Central memory CD8-positive, alpha-beta T cell (primary cell): ENCODE measurements around the gene PODXL2.
"Not testable (repeated sequence)": the region's sequence is repeated elsewhere in the genome, so short reads cannot be mapped to it uniquely, and the experiment has no call there.

Experiments
- ATAC-seq: fragments of 150-1000 bp; cut with Tn5 transposase; replicated peaks from 2 replicates; pipeline ENCODE4 v1.10.0; 2022; ENCODE audit warnings: mild to moderate bottlenecking, moderate FRiP score, moderate number of reproducible peaks; ENCODE audit not compliant: poor library complexity, severe bottlenecking; ENCODE audit errors: extremely low read depth
- DNase-seq, 2 donors: peaks; one replicate each; pipeline ENCODE4 v3.0.0; 2021; ENCODE audit warnings: low spot score in 2 of 2
- H3K27ac Mint-ChIP-seq: one replicate; pipeline ENCODE4 v1.8.0; 2022; ENCODE audit warnings: low read depth, mild to moderate bottlenecking, moderate library complexity, mixed read lengths
- H3K27me3 Mint-ChIP-seq: one replicate; pipeline ENCODE4 v1.8.0; 2022; ENCODE audit warnings: mixed read lengths
- H3K36me3 Mint-ChIP-seq: one replicate; pipeline ENCODE4 v1.8.0; 2022; ENCODE audit warnings: mild to moderate bottlenecking, moderate library complexity, mixed read lengths; ENCODE audit not compliant: insufficient read depth
- H3K4me1 Mint-ChIP-seq: one replicate; pipeline ENCODE4 v1.8.0; 2022; ENCODE audit warnings: mixed read lengths
- H3K4me3 Mint-ChIP-seq: one replicate; pipeline ENCODE4 v1.8.0; 2022; ENCODE audit warnings: mild to moderate bottlenecking, moderate library complexity, mixed read lengths
- H3K9me3 Mint-ChIP-seq: one replicate; pipeline ENCODE4 v1.8.0; 2022; ENCODE audit warnings: mixed read lengths

Gene PODXL2

DNA sequence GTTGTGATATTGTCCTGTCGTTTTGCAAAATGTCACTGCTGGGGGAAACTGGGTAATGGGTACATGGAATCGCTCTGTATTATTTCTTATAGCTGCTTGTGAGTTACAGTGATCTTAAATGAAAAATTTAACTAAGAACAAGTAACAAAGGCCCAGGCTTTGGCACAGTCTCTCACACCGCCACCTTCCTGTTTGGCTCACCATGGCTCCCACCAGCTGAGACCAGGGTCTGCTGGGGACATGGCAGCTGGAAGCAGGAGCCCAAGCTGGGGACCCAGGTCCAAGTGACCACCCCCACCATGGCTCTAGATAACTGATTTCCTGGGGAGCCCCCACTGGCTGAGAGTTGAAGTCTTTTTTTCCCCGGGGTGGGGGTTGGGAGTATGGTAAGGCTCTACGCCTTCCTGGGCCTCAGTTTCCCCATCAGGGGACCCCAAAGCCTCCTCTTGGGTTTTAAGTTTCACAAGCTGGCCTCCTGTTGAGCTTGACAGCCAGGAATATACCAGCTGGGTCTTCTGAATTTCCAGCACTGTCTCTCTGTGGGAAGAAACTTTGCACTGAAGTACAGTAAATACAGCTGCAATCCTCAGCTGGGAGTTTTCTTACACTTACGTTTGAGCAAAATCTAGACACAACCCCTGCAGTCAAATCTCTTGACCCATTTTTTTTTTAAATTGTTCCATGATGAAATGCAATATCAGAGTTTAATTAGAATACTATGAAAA, 69.9 kb downstream of the PODXL2 start:
- H3K4me3 Mint-ChIP-seq, result no peak overlapping the region
- DNase-seq (no peak), ATAC-seq (no peak)
- H3K9me3 Mint-ChIP-seq, result peaks cover 5% of the 10 kb centered on the region
- H3K36me3 Mint-ChIP-seq, result peaks cover 2% of the 10 kb centered on the region
- peaks cover 13% of the 10 kb centered on the region for H3K27me3 Mint-ChIP-seq
- H3K27ac Mint-ChIP-seq, result no peak overlapping the region
- peaks cover 5% of the 10 kb centered on the region for H3K4me1 Mint-ChIP-seq

DNA sequence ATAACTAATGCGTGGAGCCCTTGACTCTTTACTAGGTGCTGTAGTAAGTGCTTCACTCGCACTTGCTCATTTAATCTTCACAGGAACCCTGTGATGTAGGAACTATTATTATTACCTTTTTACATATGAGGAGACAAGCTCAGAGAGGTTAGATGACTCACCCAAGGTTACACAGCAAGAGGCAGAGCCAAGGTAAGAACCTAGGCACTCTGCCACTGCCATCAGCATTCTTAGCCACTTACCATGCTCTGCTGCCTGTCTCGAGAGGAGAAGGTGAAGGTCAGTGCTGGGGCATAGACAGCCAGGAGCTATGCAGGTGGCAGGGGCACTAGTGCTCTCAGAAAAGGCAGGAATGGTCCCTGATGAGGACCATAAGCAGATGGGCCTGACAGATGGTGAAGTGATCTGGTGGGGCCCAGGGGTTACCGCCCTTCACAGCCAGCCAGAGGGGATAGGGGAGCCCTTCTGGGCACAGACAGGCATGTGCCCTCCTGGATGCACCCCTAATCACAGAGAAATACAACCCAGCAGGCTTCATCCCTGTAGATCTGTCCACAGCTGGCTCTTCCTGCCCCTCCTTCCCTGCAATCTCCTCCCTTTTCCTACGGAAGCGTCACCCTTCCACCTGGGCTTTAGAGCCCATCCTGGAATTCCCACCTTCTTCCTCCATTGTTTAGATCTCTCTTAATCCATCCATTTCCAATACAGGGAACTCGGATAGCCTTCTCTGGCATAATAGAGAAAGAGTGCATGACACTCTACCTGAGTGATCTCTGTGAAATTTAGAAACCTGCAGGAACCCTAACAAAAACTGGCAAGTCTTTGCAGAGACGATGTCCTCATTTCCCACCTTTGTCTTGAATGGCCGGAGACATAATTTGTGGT, 70.7 kb downstream of the PODXL2 start:
- H3K27me3 Mint-ChIP-seq, result peaks cover 16% of the 10 kb centered on the region
- H3K36me3 Mint-ChIP-seq, result peaks cover 2% of the 10 kb centered on the region
- H3K9me3 Mint-ChIP-seq, result peaks cover 8% of the 10 kb centered on the region
- H3K4me3 Mint-ChIP-seq, result no peak overlapping the region
- H3K27ac Mint-ChIP-seq, result no peak overlapping the region
- peaks cover 5% of the 10 kb centered on the region for H3K4me1 Mint-ChIP-seq
- DNase-seq (no peak), ATAC-seq (no peak)

DNA sequence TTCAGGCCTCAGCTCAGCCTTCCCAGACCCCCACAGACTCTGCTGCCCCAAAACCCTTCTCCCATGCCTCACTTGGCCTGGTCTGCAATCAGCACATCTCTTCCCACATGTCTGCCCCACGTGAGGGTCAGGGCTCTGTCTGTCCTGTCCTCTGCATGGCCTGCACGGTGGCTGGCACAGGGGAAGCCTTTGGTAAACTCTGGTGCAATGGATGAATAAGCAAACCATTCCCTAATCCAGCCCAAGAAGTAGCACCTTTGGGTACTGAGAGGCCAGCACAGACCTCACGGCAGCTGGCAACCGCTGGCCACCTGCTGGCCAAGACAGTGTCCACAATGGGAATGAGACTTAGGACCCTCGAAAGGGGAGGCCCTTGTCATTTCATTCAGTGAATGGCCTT, 71.4 kb downstream of the PODXL2 start:
- H3K4me1 Mint-ChIP-seq, result peaks cover 5% of the 10 kb centered on the region
- peaks cover 16% of the 10 kb centered on the region for H3K27me3 Mint-ChIP-seq
- no peak for DNase-seq
- H3K27ac Mint-ChIP-seq, result no peak overlapping the region
- H3K9me3 Mint-ChIP-seq, result peaks cover 12% of the 10 kb centered on the region
- H3K36me3 Mint-ChIP-seq, result peaks cover 2% of the 10 kb centered on the region
- H3K4me3 Mint-ChIP-seq, result no peak overlapping the region
- ATAC-seq, result no peak

DNA sequence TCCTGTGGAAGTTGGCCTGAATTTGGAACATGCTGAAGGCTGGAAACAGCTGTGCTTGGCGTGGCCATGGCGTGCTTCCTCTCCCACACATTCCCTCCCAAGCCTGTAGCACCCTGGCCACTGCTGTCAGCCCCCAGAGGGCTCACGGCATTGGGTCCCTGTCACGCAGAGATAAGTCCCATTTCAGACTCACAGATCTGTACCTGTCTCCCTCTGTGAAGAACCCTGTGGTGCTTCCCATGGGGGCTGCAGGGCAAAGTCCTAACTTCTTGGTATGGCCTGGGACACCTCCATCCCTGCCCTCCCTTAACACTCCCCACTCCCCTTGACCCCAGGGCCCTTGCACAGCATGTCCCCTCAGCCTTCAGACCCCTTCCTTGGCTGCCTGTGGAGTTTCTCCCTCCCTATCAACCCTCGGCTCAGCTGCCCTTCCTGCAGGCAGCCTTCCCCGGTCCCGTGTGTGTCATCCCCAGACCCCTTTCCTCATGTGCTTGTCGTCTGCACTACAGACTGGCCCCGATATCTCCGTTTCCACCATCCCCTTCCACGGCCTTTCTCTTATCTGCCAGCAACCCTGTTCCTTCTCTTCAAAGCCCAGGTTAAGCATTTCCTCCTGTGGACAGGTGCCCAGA, 72.4 kb downstream of the PODXL2 start:
- Mint-ChIP-seq H3K27me3 (peaks cover 16% of the 10 kb centered on the region), H3K4me1 (peaks cover 5% of the 10 kb centered on the region), H3K36me3 (peaks cover 2% of the 10 kb centered on the region), H3K9me3 (peaks cover 12% of the 10 kb centered on the region), H3K27ac (no peak overlapping the region), H3K4me3 (no peak overlapping the region)
- ATAC-seq, result no peak
- DNase-seq, result no peak

DNA sequence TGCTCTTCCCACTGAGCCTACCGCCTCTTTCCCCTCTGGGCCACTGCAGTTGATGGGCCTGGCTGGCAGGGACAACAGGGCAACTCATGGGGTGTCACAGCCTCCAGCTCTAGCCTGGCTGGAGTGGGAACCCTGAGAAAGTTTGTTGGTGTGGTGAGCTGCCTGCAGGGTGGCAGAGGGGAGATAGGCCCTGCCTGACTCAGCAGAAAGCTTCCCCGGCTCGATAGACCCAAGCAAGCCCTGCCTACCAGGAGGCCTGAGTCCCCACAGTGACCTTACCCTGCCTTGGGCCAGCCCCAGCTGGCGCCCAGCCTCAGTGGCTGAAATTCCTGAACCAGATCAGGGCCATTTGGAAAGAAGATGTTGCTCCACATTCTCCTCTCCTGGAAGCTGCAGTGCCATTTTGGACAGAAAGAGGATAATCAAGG, 73.2 kb downstream of the PODXL2 start:
- H3K27ac Mint-ChIP-seq, result no peak overlapping the region
- H3K36me3 Mint-ChIP-seq, result peaks cover 2% of the 10 kb centered on the region
- no peak for DNase-seq
- H3K27me3 Mint-ChIP-seq, result peaks cover 16% of the 10 kb centered on the region
- no peak overlapping the region for H3K4me3 Mint-ChIP-seq
- ATAC-seq, result no peak
- H3K9me3 Mint-ChIP-seq, result peaks cover 12% of the 10 kb centered on the region
- peaks cover 5% of the 10 kb centered on the region for H3K4me1 Mint-ChIP-seq

DNA sequence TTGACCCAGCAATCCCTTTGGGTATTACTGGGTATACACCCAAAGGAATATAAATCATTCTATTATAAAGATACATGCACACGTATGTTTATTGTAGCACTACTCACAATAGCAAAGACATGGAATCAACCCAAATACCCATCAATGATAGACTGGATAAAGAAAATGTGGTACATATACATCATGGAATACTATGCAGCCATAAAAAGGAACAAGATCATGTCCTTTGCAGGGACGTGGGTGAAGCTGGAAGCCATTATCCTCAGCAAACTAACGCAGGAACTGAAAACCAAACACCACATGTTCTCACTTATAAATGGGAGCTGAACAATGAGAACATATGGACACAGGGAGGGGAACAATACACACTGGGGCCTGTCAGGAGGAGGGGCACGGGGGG, 75.9 kb downstream of the PODXL2 start:
- DNase-seq, H3K4me3 Mint-ChIP-seq, H3K4me1 Mint-ChIP-seq, H3K36me3 Mint-ChIP-seq, H3K27ac Mint-ChIP-seq, ATAC-seq: not testable (repeated sequence)
- Mint-ChIP-seq H3K27me3 (peaks cover 16% of the 10 kb centered on the region), H3K9me3 (peaks cover 12% of the 10 kb centered on the region)

DNA sequence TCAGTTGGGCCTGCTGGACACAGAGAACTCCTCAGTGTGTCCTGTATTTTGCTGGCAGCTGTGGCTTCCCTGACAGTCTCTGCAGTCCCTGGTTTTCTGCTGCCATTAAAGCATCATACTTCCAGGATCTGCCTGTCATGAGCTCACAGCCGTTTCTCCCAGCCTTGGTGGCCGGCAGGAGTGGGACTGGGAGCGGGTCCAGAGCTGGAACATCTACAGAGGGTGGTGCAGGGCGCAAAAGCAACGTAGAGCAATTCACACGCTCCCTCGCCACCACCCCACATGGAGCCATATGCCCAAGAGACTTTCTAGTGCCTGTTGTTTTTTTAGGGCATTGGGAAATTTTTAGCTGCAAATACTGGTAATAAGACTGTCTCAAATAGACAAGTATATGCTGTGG, 77.3 kb downstream of the PODXL2 start:
- ATAC-seq, result no peak
- Mint-ChIP-seq H3K4me1 (no peaks in the 10 kb centered on the region), H3K27ac (no peak overlapping the region), H3K4me3 (no peak overlapping the region), H3K27me3 (peaks cover 16% of the 10 kb centered on the region), H3K36me3 (no peaks in the 10 kb centered on the region), H3K9me3 (peaks cover 12% of the 10 kb centered on the region)
- DNase-seq, result no peak

DNA sequence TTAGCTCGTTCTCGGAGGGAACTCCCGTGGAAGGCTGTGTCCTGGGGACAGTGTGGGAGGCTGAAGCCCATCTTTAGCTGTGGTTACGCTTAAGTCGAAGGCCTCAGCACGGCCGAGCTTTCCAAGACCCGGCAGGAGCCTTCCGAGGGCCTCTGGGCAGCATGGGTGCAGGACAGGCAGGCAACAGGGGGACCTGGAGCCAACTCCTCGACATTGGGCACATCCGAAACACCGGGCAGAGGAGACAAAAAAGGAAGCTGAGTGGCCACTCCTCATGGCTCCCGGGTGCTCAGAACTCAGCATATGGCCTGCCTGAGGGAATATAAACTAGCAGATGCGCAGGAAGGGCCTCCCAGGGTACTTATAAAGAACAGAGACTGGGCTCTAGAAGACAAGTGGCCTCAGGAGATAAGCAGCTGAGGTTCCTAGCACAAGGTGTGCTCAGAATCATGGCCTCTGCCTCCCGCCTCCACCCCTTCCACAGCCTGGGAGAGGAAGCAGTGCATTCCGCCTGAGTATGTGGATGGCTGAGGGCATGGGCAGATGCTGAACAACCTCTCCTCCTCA, 77.9 kb downstream of the PODXL2 start:
- ATAC-seq (no peak), DNase-seq (no peak)
- Mint-ChIP-seq H3K27me3 (peaks cover 16% of the 10 kb centered on the region), H3K4me1 (no peaks in the 10 kb centered on the region), H3K36me3 (no peaks in the 10 kb centered on the region), H3K4me3 (no peak overlapping the region), H3K27ac (no peak overlapping the region), H3K9me3 (peaks cover 12% of the 10 kb centered on the region)

DNA sequence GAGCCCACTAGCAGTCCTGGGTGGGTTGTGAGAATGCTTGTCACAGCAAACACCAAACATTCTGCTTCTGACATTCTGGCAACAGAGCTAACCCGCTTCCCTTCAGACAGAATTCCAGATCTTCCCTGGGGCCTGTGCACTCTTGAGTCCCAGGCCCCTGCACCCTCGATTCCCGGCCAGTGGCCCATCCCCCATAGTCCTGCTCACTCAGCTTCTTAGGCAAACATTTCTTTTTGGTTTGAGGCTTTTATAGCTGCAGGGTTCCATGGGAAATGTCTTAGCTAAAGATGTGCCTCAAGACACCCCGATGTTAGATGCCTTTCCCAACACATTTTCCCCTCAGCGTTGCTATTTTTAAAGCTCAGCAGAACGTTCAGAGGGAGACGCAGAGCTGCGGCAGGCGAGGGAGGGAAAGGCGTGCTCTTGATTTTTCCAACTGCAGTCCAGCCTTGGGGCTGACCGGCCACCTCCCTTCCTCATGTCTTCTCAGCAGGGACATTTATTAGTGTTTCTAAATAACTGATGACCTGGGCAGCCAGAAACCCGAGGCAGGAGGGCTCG, 78.9 kb downstream of the PODXL2 start:
- H3K9me3 Mint-ChIP-seq, result peaks cover 12% of the 10 kb centered on the region
- no peak overlapping the region for H3K27ac Mint-ChIP-seq
- no peaks in the 10 kb centered on the region for H3K36me3 Mint-ChIP-seq
- no peaks in the 10 kb centered on the region for H3K4me1 Mint-ChIP-seq
- H3K4me3 Mint-ChIP-seq, result no peak overlapping the region
- H3K27me3 Mint-ChIP-seq, result peaks cover 22% of the 10 kb centered on the region
- DNase-seq (no peak), ATAC-seq (no peak)

DNA sequence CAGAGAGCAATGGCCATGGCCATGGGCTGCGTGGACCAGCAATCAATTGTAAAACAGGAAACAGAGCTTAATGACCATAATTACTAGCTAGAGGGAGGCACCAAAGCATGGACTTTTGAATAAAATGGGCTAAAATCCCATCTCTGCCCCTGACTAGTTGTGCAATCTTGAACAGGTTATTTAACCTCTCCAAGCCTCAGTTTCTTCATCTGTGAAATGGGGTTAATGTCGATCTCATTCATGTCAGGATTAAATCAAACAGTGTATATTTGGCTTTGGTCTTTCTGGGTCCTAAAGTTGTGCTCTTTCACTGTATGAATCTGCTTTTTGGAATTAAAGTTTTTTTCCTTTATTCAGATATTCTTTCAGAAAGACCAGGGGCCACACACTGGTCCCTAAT, 79.9 kb downstream of the PODXL2 start:
- Mint-ChIP-seq H3K4me1 (no peaks in the 10 kb centered on the region), H3K9me3 (peaks cover 8% of the 10 kb centered on the region), H3K4me3 (no peak overlapping the region), H3K36me3 (no peaks in the 10 kb centered on the region), H3K27ac (no peak overlapping the region), H3K27me3 (peaks cover 18% of the 10 kb centered on the region)
- DNase-seq, result no peak
- ATAC-seq, result no peak

DNA sequence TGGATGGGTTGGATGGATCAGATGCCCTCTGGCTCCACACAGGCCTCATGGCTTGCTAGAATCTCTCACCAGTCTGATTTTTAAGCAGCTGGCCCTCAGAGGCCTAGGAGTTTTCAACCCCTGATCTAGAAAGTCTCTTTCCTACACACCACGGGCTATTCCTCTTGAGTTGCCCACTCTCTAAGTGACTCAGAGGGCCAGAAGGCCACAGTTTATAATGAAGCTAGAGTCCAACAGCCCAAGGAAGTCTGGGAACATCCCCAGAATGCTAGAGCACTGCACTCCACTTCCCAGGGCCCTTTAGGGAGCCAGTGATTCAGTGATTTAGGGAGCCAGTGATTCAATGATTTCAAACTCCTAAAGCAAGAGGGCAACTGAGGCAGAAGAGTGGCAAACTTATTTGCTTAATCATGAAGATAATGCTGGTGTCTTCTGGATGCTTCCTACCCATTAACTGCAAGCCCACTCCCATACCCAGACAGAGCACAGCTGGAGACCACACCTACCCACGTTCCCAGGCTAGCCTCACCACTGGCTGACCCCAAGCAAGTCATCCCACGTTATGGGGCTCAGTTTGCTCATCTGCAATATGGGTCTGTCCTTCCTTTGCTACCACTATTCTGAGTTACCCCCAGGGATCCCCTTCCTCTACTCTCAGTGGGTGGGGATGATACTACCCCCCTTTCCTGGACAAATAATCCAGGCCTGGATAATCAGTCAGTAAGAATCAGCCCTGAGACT, 80.5 kb downstream of the PODXL2 start:
- Mint-ChIP-seq H3K27ac (no peak overlapping the region), H3K27me3 (peaks cover 19% of the 10 kb centered on the region), H3K36me3 (no peaks in the 10 kb centered on the region), H3K9me3 (peaks cover 5% of the 10 kb centered on the region), H3K4me1 (no peaks in the 10 kb centered on the region), H3K4me3 (no peak overlapping the region)
- DNase-seq (no peak), ATAC-seq (no peak)
